GM18873 (cell line): ENCODE measurements around the gene ROCK2.
"Not testable (repeated sequence)": the region's sequence is repeated elsewhere in the genome, so short reads cannot be mapped to it uniquely, and the experiment has no call there.

Experiments
- ATAC-seq: cut with Tn5 transposase; IDR thresholded peaks from one replicate; pipeline ENCODE4 v1.9.1; 2021; ENCODE audit warnings: mild to moderate bottlenecking, moderate library complexity, moderate number of reproducible peaks; ENCODE audit not compliant: unreplicated experiment, low FRiP score

Gene ROCK2

DNA sequence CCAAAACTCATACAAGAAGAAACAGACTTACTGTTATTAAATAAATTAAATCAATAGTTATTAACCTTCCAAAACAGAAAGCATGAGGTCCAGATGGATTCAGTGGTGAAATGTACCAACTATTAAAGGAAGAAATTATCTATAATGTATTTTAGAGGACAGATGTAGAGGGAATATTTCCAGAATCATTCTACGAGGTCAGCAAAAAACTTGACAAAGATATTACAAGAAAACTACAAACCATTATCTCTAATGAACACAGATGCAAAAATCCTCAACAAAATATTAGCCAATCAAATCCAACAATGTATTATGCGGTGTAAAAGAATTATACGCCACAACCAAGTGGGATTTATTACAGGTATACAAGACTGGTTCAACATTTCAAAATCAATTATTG is 63.7 kb downstream of the ROCK2 start:
- no peak for ATAC-seq

GRCh38 chr2:11279398-11279797 is 65.0 kb downstream of the ROCK2 start:
- no peak for ATAC-seq

- ATAC-seq: no peak
Measured at GRCh38 chr2:11278219-11278618, 66.2 kb downstream of the ROCK2 start.

- ATAC-seq: no peak
Measured at GRCh38 chr2:11275910-11276309, 68.5 kb downstream of the ROCK2 start.

DNA sequence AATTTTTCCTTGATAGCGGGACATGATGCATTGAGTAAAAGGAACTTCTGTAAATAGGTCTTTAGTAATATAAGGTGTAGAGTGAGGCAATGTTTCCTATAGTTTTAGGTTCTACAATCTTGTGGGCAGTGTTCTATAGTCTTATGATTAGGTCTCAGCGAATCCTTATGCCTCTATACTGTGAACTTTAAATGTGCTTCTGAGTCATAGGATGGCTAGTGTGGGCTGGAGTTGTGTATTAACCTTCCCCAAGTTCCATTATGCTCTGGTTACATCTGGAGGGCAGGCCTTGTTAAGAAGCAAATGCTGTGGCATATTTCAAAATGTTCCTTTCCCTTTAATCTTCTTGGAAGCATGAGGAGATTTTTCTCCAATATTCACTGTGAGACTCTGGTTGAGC is 73.5 kb downstream of the ROCK2 start:
- no peak for ATAC-seq

- no peak for ATAC-seq
Measured at GRCh38 chr2:11267931-11268330, 76.5 kb downstream of the ROCK2 start.

DNA sequence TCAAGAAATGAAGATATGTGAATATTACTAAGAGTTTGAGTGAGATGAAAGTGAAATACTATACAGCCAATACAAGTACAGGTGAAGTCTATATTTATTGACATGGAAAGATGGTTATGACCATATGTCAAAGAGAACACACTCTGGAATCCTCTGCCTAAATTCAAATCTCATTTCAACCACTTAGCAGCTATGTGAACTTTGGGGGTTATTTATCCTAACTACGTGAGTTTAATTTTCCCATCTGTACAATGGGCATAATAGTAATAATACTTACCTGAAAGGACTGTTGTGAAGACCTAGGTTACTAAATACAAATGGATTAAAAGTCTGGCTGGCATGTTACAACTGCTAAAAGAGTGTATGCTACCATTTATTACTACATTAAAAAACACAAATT is 79.6 kb downstream of the ROCK2 start:
- ATAC-seq: no peak

GRCh38 chr2:11264007-11264406 is 80.4 kb downstream of the ROCK2 start:
- ATAC-seq: no peak

DNA sequence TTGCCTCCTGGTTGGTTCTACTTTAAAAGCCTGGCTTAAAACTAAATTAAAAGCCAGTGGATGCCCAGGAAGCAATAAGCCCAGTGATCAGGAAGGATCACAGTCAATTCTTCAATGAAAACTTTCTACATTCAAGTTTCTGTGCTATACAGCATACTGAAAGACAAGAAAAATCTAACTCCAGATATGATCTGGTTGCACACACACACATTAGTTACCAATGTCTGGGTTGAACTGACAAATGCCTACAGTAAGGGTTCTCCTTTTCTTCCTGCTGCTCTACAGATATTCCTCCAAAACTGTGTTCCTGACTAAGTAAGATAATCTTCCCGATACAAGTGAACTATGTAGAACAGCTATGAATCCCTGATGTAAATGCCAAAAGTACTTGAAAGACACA is 81.3 kb downstream of the ROCK2 start:
- ATAC-seq: no peak

DNA sequence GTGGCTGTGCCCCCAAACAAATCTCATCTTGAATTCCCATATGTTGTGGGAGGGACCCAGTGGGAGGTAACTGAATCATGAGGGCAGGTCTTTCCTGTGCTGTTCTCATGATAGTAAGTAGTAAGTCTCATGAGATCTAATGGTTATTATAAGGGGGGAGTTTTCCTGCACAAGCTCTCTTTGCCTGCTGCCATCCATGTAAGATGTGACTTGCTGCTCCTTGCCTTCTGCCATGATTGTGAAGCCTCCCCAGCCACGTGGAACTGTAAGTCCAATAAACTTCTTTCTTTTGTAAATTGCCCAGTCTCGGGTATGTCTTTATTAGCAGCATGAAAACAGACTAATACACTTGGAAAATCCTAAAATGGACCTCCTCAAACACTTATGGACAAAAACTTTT is 82.0 kb downstream of the ROCK2 start:
- ATAC-seq: not testable (repeated sequence)

- not testable (repeated sequence) for ATAC-seq
Measured at GRCh38 chr2:11261564-11261963, 82.9 kb downstream of the ROCK2 start.

DNA sequence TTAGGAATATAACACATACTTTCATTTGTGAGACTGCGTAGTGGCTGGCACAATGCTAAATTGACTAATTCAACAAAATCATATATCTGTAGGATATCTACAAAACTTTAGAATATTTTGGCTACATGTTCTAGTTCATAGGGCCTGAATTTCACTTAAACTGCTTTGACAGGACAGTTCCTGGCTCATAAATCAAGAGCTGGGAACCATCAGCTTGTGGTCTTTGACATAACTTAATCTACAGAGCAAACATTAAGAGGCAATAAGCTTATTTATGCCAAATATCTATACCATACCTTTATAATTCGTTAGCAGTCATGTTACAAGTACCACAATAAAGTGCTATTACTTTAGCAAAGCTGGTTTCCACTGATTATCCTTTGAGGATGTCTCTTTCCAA is 83.5 kb downstream of the ROCK2 start:
- ATAC-seq: no peak

GRCh38 chr2:11257964-11258363 is 86.5 kb downstream of the ROCK2 start:
- no peak for ATAC-seq

- no peak for ATAC-seq
Measured at GRCh38 chr2:11257078-11257477, 87.4 kb downstream of the ROCK2 start.

DNA sequence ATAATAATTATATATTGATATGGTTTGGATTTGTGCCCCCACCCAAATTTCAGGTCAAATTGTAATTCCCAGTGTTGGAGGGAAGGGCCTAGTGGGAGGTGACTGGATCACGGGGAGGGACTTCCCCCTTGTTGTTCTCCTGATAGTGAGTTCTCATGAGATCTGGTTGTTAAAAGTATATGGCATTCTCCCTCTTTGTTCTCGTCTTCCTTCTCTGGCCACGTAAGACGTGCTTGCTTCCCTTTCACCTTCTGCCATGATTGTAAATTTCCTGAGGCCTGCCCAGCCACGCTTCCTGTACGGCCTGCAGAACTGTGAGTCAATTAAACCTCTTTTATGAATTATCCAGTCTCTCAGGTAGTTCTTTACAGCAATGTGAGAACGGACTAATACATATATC is 88.3 kb downstream of the ROCK2 start:
- no peak for ATAC-seq

GRCh38 chr2:11254100-11254536 is 90.3 kb downstream of the ROCK2 start:
- no peak for ATAC-seq

GRCh38 chr2:11252458-11252857 is 92.0 kb downstream of the ROCK2 start:
- not testable (repeated sequence) for ATAC-seq

DNA sequence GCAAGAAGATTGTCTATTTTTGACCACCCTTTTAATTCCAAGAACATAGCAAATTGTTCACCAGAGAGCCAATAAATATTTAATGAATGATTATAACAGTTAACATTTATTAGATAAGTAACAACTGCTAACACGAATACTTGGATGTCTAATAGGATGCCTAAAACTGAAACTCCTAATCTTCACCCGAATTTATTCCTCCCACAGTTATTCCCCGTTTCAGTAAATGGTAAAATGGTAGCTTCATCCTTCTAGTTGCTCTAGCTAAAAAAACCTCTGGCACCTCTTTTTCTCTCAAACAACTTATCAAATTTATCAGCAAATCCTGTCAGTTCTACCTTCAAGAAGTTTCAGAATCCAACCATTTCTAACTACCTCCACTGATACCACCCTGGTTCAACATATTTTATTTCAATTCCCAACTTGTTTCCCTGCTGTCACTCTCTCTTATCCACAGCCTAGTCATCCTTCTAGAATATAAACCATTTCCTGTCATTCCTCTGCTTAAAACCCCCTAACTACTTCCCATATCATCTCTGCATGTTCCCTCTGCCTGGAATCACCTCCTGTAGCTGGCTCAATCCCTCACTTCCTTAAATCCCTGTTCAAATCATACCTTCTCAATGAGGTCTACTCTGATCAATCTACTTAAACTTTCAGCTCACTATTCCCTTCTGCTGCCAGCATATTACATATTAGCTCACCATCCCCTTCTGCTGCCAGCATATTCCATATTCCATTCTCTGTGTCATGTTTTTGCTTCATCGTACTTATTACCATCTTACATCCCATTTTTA is 93.8 kb downstream of the ROCK2 start:
- no peak for ATAC-seq

GRCh38 chr2:11245322-11245721 is 99.1 kb downstream of the ROCK2 start:
- no peak for ATAC-seq

- no peak for ATAC-seq
Measured at GRCh38 chr2:11244091-11244826, 100.2 kb downstream of the ROCK2 start.

DNA sequence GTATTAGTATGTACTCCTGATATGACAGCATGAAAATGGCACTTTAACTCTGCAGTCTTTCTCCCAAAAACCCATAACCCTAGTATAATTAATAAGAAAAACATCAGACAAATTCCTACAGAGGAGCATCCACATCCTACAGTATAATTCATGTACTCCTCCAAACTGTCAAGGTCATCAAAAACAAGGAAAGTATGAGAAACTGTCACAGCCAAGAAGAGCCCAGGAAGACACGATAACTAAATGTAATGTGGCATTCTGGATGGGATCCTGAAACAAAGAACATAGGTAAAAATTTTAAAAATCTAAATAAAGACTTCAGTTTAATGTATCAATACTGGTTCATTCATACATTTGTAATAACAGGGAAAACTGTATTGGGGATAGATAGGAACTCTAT is 100.9 kb downstream of the ROCK2 start:
- ATAC-seq: no peak
